ENCODE results near the gene BCL7B. TPM values are rescaled to one million over a fixed set of nuclear protein-coding genes. Genes with fewer than 3 reads are reported as not detected.
"Not testable (repeated sequence)": the region's sequence is repeated elsewhere in the genome, so short reads cannot be mapped to it uniquely, and the experiment has no call there.

The BCL7B gene
- total RNA-seq, 2 experiments from 2014 or later: 69.7 to 93.0 TPM

DNA sequence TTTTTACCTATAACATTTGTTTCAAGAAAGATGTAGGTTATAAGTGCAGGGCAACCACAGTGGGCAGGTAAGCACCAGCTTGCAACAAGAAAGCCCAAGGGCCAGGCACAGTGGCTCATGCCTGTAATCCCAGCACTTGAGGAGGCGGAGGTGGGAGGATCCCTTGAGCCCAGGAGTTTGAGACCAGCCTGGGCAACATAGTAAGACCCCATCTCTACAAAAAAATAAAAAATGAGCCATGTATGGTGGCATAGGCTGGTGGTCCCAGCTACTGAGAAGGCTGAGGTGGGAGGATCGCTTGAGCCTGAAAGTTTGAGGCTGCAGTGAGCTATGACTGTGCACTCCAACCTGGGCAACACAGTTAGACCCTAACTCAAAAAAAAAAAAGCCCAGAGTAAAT is 12.8 kb downstream of the BCL7B start:
- no peak for DNase-seq
- H3K27ac Mint-ChIP-seq: no peak overlapping the region
- H3K9me3 Mint-ChIP-seq: no peaks in the 10 kb centered on the region
- ChIA-PET CTCF (interaction anchor here (1.3 kb wide), 1 partner anchor 10 kb away, joined by 3 read pairs; no protein-coding TSS in a partner anchor), POLR2A (no interaction called here)
- H3K36me3 Mint-ChIP-seq (ENCODE audit: low read depth): peaks cover 40% of the 10 kb centered on the region
- H3K4me3 Mint-ChIP-seq: no peak overlapping the region
- peaks cover 30% of the 10 kb centered on the region for H3K4me1 Mint-ChIP-seq
- no peaks in the 10 kb centered on the region for H3K27me3 Mint-ChIP-seq

DNA sequence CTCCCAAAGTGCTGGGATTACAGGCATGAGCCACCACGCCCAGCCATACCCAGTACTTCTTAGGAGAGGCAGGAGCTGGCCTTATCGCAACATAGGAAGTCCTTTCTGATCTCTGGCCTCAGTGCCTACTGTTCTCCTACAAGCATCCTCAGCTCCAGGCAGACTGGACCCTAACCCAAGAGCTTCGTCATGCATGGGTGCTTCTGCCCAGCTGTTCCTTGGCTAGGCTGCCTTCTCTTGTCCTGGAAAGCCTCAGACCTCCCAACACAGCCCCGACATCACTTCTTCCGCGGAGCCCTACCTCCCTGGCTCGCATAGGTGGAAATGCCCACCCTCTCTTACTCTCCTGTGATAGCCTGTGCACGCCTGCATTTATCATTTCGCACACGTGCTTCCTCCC is 15.8 kb downstream of the BCL7B start:
- Mint-ChIP-seq H3K27ac (no peak overlapping the region), H3K36me3 (ENCODE audit: low read depth) (peaks cover 54% of the 10 kb centered on the region), H3K9me3 (no peaks in the 10 kb centered on the region), H3K4me1 (peaks cover 10% of the 10 kb centered on the region), H3K27me3 (no peaks in the 10 kb centered on the region), H3K4me3 (no peak overlapping the region)
- ChIA-PET POLR2A (no interaction called here), CTCF (interaction anchor here (0.7 to 1.3 kb wide), 3 partner anchors 15 to 193 kb away, joined by 3 to 4 read pairs (median 4); no protein-coding TSS in a partner anchor)
- no peak for DNase-seq

DNA sequence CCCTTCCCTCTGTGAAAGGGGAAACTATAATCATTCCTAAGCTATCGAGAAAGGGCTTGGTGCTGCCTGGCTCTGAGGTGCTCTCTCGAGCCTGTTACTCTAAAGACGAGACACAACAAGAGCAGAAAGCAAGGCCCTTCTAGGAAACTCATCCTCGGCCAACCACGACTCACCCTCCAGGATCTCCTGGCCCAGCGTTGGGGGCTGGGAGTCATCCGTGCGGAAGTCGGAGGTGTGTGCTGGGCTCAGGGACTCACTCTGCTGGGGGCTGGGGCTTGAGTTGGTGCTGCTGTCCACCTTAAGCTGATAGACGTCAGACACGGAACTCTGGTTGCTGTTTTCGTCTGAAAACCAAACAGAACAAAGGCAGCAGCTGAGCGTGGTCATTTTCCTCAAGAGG is 17.8 kb downstream of the BCL7B start:
- no peak overlapping the region for H3K4me3 Mint-ChIP-seq
- CTCF ChIA-PET: interaction anchor here (0.9 to 1.2 kb wide), 3 partner anchors 17 to 215 kb away, joined by 3 read pairs; partner anchors contain the start of gene BAZ1B
- POLR2A ChIA-PET: no interaction called here

DNA sequence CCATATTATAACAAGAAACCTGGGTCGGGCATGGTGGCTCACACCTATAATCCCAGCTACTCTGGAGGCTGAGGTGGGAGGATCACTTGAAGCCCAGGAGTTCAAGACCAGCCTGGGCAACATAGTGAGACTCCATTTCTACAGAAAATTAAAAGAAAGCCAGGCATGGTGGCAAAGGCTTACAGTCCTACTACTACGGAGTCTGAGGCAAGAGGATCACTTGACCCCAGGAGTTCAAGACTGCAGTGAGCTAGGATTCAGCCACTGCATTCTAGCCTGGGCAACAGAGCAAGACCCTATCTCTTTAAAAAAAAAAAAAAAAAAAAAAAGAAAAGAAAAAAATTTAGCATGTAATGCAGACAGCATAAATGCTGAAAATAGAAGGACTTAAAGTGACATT is 19.0 kb downstream of the BCL7B start:
- DNase-seq, H3K4me1 Mint-ChIP-seq, H3K4me3 Mint-ChIP-seq, H3K27me3 Mint-ChIP-seq, H3K27ac Mint-ChIP-seq, H3K9me3 Mint-ChIP-seq: not testable (repeated sequence)
- peaks cover 50% of the 10 kb centered on the region for H3K36me3 Mint-ChIP-seq (ENCODE audit: low read depth)
- ChIA-PET CTCF (interaction anchor here (0.6 to 1.2 kb wide), 3 partner anchors 17 to 214 kb away, joined by 3 read pairs; no protein-coding TSS in a partner anchor), POLR2A (interaction anchor here (0.6 kb wide), 1 partner anchor 14 kb away, joined by 5 read pairs; no protein-coding TSS in a partner anchor)

More for the DNA sequence above, 17.8 kb downstream of the BCL7B start:
- no peak for DNase-seq
- Mint-ChIP-seq H3K9me3 (no peaks in the 10 kb centered on the region), H3K27ac (no peak overlapping the region), H3K36me3 (ENCODE audit: low read depth) (peaks cover 55% of the 10 kb centered on the region), H3K4me1 (peaks cover 3% of the 10 kb centered on the region), H3K27me3 (no peaks in the 10 kb centered on the region)

DNA sequence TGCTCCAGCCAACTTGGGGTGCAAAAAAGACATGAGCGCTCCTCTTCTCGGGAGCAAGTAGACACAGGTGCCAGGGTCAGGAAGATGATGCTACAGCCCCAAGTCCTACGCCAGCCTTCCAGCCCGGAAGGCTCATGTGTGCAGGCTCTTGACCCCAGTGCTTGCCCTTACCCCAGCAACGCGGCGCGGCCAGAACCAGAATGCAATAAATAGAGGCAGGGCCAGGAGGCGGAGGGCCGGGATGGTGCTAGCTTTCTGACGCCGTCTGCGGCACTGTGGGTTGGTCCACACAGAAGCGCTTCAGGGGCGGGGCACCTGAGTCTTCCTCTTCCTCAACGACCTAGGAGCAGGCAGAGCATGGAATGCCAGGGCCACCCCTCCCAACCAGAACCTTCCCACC is 20.4 kb downstream of the BCL7B start:
- no peak for DNase-seq
- Mint-ChIP-seq H3K4me3 (no peak overlapping the region), H3K36me3 (ENCODE audit: low read depth) (peaks cover 42% of the 10 kb centered on the region), H3K27ac (no peak overlapping the region), H3K4me1 (no peaks in the 10 kb centered on the region), H3K9me3 (no peaks in the 10 kb centered on the region), H3K27me3 (no peaks in the 10 kb centered on the region)
- CTCF ChIA-PET: interaction anchor here (1.3 to 2.2 kb wide), 3 partner anchors 9 to 29 kb away, joined by 3 to 6 read pairs (median 4); no protein-coding TSS in a partner anchor
- POLR2A ChIA-PET: no interaction called here

DNA sequence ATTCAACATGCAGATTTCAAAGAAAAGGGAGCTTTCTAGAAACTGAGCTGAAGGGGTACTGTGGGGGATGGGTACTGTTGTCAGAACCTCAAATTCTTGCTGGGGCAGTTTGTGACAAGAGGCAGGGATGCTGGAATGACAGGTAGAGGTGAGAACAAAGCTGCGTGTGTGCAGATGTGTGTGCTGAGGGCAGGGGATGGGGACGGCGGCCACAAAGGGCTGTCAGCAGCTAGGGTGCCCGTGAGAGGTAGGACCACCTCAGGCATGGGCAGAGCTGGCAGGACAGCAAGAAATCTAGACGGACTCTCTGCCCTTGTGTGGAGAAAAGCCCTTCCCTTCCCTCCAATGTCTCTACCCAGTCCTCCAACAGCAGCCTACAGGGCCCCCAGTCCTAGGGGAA is 21.0 kb downstream of the BCL7B start:
- DNase-seq: no peak
- no peak overlapping the region for H3K4me3 Mint-ChIP-seq
- ChIA-PET POLR2A (no interaction called here), CTCF (interaction anchor here (0.6 to 2.2 kb wide), 5 partner anchors 10 to 116 kb away, joined by 3 to 6 read pairs (median 4); no protein-coding TSS in a partner anchor)
- no peaks in the 10 kb centered on the region for H3K9me3 Mint-ChIP-seq
- peaks cover 38% of the 10 kb centered on the region for H3K36me3 Mint-ChIP-seq (ENCODE audit: low read depth)
- H3K27ac Mint-ChIP-seq: no peak overlapping the region
- no peaks in the 10 kb centered on the region for H3K27me3 Mint-ChIP-seq
- no peaks in the 10 kb centered on the region for H3K4me1 Mint-ChIP-seq

DNA sequence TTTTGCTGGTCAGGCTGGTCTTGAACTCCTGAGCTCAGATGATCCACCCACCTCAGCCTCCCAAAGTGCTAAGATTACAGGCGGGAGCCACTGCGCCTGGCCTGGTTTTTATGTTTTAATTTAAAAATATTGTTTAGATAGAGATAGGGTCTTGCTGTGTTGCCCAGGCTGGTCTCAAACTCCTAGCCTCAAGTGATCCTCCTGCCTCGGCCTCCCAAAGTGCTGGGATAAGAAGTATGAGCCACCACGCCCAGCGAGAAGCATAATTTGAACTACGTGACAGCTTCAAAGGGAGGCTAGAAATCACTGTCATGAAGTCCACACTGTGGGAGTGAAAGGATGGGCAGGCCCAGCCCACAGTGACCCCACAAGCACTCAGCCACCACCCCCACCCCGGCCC is 21.6 kb downstream of the BCL7B start:
- DNase-seq, H3K4me3 Mint-ChIP-seq, POLR2A ChIA-PET, H3K9me3 Mint-ChIP-seq, H3K4me1 Mint-ChIP-seq, H3K27me3 Mint-ChIP-seq: not testable (repeated sequence)
- CTCF ChIA-PET: interaction anchor here (0.6 to 2.2 kb wide), 5 partner anchors 10 to 115 kb away, joined by 3 to 6 read pairs (median 4); no protein-coding TSS in a partner anchor
- Mint-ChIP-seq H3K27ac (peak overlapping the region; percentile 25), H3K36me3 (ENCODE audit: low read depth) (peaks cover 35% of the 10 kb centered on the region)

DNA sequence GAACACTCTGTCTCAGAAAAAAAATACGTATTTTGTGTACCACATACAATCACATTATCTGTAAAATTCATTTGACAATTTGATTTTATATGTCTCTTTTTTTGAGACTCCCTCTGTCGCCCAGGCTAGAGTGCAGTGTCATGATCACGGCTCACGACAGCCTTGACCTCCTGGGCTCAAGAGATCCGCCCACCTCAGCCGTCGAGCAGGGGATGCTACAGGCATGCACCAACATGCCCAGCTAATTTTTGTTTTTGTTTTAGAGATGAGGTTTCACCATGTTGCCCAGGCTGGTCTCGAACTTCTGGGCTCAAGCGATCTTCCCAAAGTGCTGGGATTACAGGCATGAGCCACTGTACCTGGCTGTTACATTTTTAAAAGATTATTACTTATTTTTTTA is 23.7 kb downstream of the BCL7B start:
- Mint-ChIP-seq H3K4me3 (no peak overlapping the region), H3K27ac (no peak overlapping the region), H3K4me1 (peaks cover 2% of the 10 kb centered on the region), H3K27me3 (no peaks in the 10 kb centered on the region), H3K9me3 (no peaks in the 10 kb centered on the region), H3K36me3 (ENCODE audit: low read depth) (peaks cover 22% of the 10 kb centered on the region)
- POLR2A ChIA-PET: no interaction called here
- no peak for DNase-seq
- CTCF ChIA-PET: no interaction called here

- POLR2A ChIA-PET: no interaction called here
- H3K9me3 Mint-ChIP-seq: no peaks in the 10 kb centered on the region
- no peak for DNase-seq
- no peaks in the 10 kb centered on the region for H3K27me3 Mint-ChIP-seq
- H3K4me1 Mint-ChIP-seq: peaks cover 13% of the 10 kb centered on the region
- peaks cover 11% of the 10 kb centered on the region for H3K36me3 Mint-ChIP-seq (ENCODE audit: low read depth)
- peak overlapping the region; percentile 15 for H3K27ac Mint-ChIP-seq
- no peak overlapping the region for H3K4me3 Mint-ChIP-seq
- CTCF ChIA-PET: interaction anchor here (1.2 kb wide), 1 partner anchor 9 kb away, joined by 7 read pairs; the partner anchor contains the start of gene BAZ1B
Observed at GRCh38 chr7:73532224-73532623, 25.3 kb downstream of the BCL7B start.

GRCh38 chr7:73530800-73531199 is 26.7 kb downstream of the BCL7B start:
- peak overlapping the region; percentile 42 for H3K27ac Mint-ChIP-seq
- no peaks in the 10 kb centered on the region for H3K27me3 Mint-ChIP-seq
- no peak for DNase-seq
- H3K4me1 Mint-ChIP-seq: peaks cover 19% of the 10 kb centered on the region
- H3K4me3 Mint-ChIP-seq: no peak overlapping the region
- peaks cover 5% of the 10 kb centered on the region for H3K36me3 Mint-ChIP-seq (ENCODE audit: low read depth)
- CTCF ChIA-PET: interaction anchor here (1.3 kb wide), 1 partner anchor 26 kb away, joined by 4 read pairs; no protein-coding TSS in a partner anchor
- POLR2A ChIA-PET: no interaction called here
- no peaks in the 10 kb centered on the region for H3K9me3 Mint-ChIP-seq

DNA sequence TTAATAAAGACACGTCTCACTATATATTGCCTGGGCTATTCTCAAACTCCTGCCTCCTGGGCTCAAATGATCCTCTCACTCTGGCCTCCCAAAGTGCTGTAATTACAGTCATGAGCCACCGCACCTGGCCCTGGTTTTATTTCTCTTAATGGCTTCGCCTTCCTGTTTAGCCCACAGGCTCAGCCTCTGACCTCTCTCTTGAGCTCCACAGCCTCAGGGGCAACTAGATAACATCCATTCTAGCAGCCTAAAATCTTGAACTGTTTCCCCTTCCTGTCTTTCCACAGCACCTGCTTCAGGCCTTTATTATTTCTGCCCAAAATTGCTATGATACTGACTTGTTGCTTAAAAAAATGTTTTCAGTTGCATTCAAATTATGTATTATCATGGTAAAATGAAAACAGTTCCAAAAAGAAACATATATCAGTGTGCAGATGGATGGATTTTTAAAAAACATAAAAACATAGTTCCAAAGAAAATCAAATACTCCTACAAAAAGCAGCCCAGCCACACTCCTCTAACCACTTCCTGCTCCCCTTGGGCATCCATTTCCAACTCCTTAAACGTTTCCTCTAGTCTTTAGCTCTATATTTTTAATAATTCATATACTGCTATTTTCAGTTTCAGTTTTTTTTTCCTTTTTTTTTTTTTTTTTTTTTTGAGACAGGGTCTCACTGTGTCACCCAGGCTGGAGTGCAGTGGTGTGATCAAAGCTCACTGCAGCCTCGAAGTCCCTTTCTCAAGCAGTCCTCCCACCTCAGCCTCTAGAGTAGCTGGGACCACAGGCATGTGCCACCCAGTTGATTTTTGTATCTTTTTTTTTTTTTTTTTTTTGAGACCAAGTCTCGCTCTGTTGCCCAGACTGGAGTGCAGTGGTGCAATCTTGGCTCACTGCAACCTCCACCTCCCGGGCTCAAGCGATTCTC is 30.3 kb downstream of the BCL7B start:
- ChIA-PET CTCF (interaction anchor here (0.7 to 1.2 kb wide), 4 partner anchors 7 to 221 kb away, joined by 3 read pairs; no protein-coding TSS in a partner anchor), POLR2A (no interaction called here)
- peak; percentile 23 for DNase-seq
- Mint-ChIP-seq H3K27ac (peak overlapping the region; percentile 87), H3K9me3 (no peaks in the 10 kb centered on the region), H3K4me1 (peaks cover 41% of the 10 kb centered on the region), H3K4me3 (peak overlapping the region; percentile 10), H3K36me3 (ENCODE audit: low read depth) (peaks cover 10% of the 10 kb centered on the region), H3K27me3 (no peaks in the 10 kb centered on the region)

GRCh38 chr7:73526158-73526494 is 31.4 kb downstream of the BCL7B start:
- DNase-seq, POLR2A ChIA-PET, H3K4me3 Mint-ChIP-seq, H3K9me3 Mint-ChIP-seq, H3K27me3 Mint-ChIP-seq: not testable (repeated sequence)
- peak overlapping the region; percentile 84 for H3K27ac Mint-ChIP-seq
- peaks cover 10% of the 10 kb centered on the region for H3K36me3 Mint-ChIP-seq (ENCODE audit: low read depth)
- peaks cover 41% of the 10 kb centered on the region for H3K4me1 Mint-ChIP-seq
- CTCF ChIA-PET: interaction anchor here (0.6 to 1.2 kb wide), 2 partner anchors 15 to 836 kb away, joined by 3 read pairs; no protein-coding TSS in a partner anchor
